Neuronal stem cell (in vitro differentiated cells): ENCODE results near the gene CASTOR1.

Source experiments
- DNase-seq: peaks from one replicate; pipeline ENCODE4 v3.0.0-alpha.2; 2013; ENCODE audit warnings: low spot score
- H2AFZ ChIP-seq: one replicate; pipeline ENCODE4 v1.6.1; 2013; ENCODE audit warnings: mild to moderate bottlenecking, low read length, inconsistent platforms
- H2AK5ac ChIP-seq: 2 replicates; pipeline ENCODE4 v1.6.1; 2013; ENCODE audit warnings: low read depth, mild to moderate bottlenecking, inconsistent platforms, low read length, moderate library complexity, mixed read lengths
- H2BK120ac ChIP-seq: 2 replicates; pipeline ENCODE4 v1.6.1; 2013; ENCODE audit warnings: low read depth, mild to moderate bottlenecking, inconsistent platforms, low read length, moderate library complexity, mixed read lengths
- H2BK12ac ChIP-seq: one replicate; pipeline ENCODE4 v1.6.1; 2013; ENCODE audit warnings: low read length, inconsistent platforms
- H2BK15ac ChIP-seq: 2 replicates; pipeline ENCODE4 v1.6.1; 2013; ENCODE audit warnings: mild to moderate bottlenecking, low read length, inconsistent platforms, mixed read lengths
- H2BK5ac ChIP-seq: one replicate; pipeline ENCODE4 v1.6.1; 2013; ENCODE audit warnings: inconsistent platforms, mild to moderate bottlenecking, low read length, moderate library complexity
- H3K14ac ChIP-seq: one replicate; pipeline ENCODE4 v1.6.1; 2013; ENCODE audit warnings: low read length, inconsistent platforms
- H3K18ac ChIP-seq: 2 replicates; pipeline ENCODE4 v1.6.1; 2013; ENCODE audit warnings: low read length, inconsistent platforms
- H3K23ac ChIP-seq: 2 replicates; pipeline ENCODE4 v1.6.1; 2013; ENCODE audit warnings: low read depth, mild to moderate bottlenecking, mixed read lengths, low read length, inconsistent platforms; ENCODE audit not compliant: poor library complexity
- H3K27ac ChIP-seq: replicated peaks from 3 replicates; pipeline ENCODE4 v1.5.1; 2013; ENCODE audit warnings: low read length, inconsistent platforms
- H3K27me3 ChIP-seq, 3 experiments: 2 replicates each; pipeline ENCODE4 v1.6.1; 2013; ENCODE audit warnings: low read length in 3 of 3, mild to moderate bottlenecking in 2 of 3, inconsistent platforms in 1 of 3, low read depth in 1 of 3, mixed read lengths in 1 of 3, moderate library complexity in 1 of 3; ENCODE audit not compliant: control insufficient read depth in 3 of 3, insufficient read depth in 3 of 3
- H3K36me3 ChIP-seq, 2 donors: replicated peaks in 1 of 2; 2 replicates each; pipeline ENCODE4 v1.6.1; 2013; ENCODE audit warnings: low read length in 2 of 2; ENCODE audit not compliant: control insufficient read depth in 2 of 2, insufficient read depth in 2 of 2
- H3K4ac ChIP-seq: 2 replicates; pipeline ENCODE4 v1.6.1; 2013; ENCODE audit warnings: inconsistent platforms, mild to moderate bottlenecking, low read length, moderate library complexity
- H3K4me1 ChIP-seq, 2 donors: 1 replicate in 1 of 2; 2 replicates in 1 of 2; pipeline ENCODE4 v1.6.1; 2013; ENCODE audit warnings: low read length in 2 of 2, low read depth in 1 of 2; ENCODE audit not compliant: control insufficient read depth in 2 of 2, insufficient read depth in 1 of 2
- H3K4me2 ChIP-seq: one replicate; pipeline ENCODE4 v1.6.1; 2013; ENCODE audit warnings: mild to moderate bottlenecking, low read length, inconsistent platforms; ENCODE audit not compliant: insufficient read depth, poor library complexity, severe bottlenecking
- H3K4me3 ChIP-seq, 2 donors: 2 replicates each; pipeline ENCODE4 v1.5.1; 2013; ENCODE audit warnings: low read length in 2 of 2, mild to moderate bottlenecking in 2 of 2, inconsistent platforms in 1 of 2, moderate library complexity in 1 of 2
- H3K79me1 ChIP-seq: one replicate; pipeline ENCODE4 v1.6.1; 2013; ENCODE audit warnings: low read depth, mild to moderate bottlenecking, inconsistent platforms, low read length, moderate library complexity
- H3K9ac ChIP-seq: one replicate; pipeline ENCODE4 v1.6.1; 2013; ENCODE audit warnings: mild to moderate bottlenecking, low read depth, low read length, inconsistent platforms; ENCODE audit not compliant: poor library complexity
- H3K9me3 ChIP-seq, 2 donors: replicated peaks in 1 of 2; 2 replicates each; pipeline versions ENCODE3 to v1.6.1; 2013; ENCODE audit warnings: low read length in 2 of 2, mild to moderate bottlenecking in 2 of 2, inconsistent platforms in 1 of 2, low read depth in 1 of 2, mixed read lengths in 1 of 2, moderate library complexity in 1 of 2; ENCODE audit not compliant: control insufficient read depth in 2 of 2, insufficient read depth in 1 of 2
- H4K8ac ChIP-seq: one replicate; pipeline ENCODE4 v1.6.1; 2013; ENCODE audit warnings: low read depth, mild to moderate bottlenecking, inconsistent platforms, low read length, moderate library complexity
- H4K91ac ChIP-seq: one replicate; pipeline ENCODE4 v1.6.1; 2013; ENCODE audit warnings: low read length, low read depth, mild to moderate bottlenecking, inconsistent platforms; ENCODE audit not compliant: poor library complexity
- WGBS, 2 donors: extraction: QIAGEN DNeasy Blood & Tissue Kit; methylation state at CpG; one replicate each; pipeline ENCODE4 v1.1.7; 2013; ENCODE audit warnings: missing lambda C conversion rate in 2 of 2, mixed read lengths in 1 of 2; ENCODE audit not compliant: insufficient read length in 2 of 2, insufficient replicate concordance in 1 of 2; ENCODE audit errors: extremely low coverage in 2 of 2; 5-methylcytosine and 5-hydroxymethylcytosine counted together

Gene CASTOR1

GRCh38 chr22:30252411-30253204, 36.7 kb downstream of the CASTOR1 start:
- Histone ChIP-seq H3K79me1 (peaks cover 3% of the 10 kb centered on the region), H3K27me3 (no peaks in the 10 kb centered on the region), H3K4me3 (peak overlapping the region in 1 of 2 donors; percentile 59), H3K4me2 (no peak overlapping the region), H4K91ac (peak overlapping the region; percentile 4), H4K8ac (peak overlapping the region; percentile 70), H3K27ac (no peak overlapping the region), H3K14ac (peak overlapping the region; percentile 12), H2AFZ (peak overlapping the region; percentile 74), H2BK15ac (peak overlapping the region; percentile 79), H3K36me3 (no peaks in the 10 kb centered on the region), H2BK12ac (peak overlapping the region; percentile 78), H3K4ac (peak overlapping the region; percentile 90), H3K23ac (peak overlapping the region; percentile 11), H3K9me3 (no peaks in the 10 kb centered on the region), H3K4me1 (peaks cover 18 to 34% of the 10 kb centered on the region in 2 donors), H2BK120ac (no peak overlapping the region), H2AK5ac (peak overlapping the region; percentile 92), H3K9ac (peak overlapping the region; percentile 26), H3K18ac (peak overlapping the region; percentile 87), H2BK5ac (peak overlapping the region; percentile 58)
- WGBS, 2 donors = no CpG with 5 or more reads among the region's 22 CpGs
- no peak for DNase-seq

GRCh38 chr22:30251711-30252110, 37.6 kb downstream of the CASTOR1 start:
- Histone ChIP-seq H2BK15ac (no peak overlapping the region), H4K91ac (no peak overlapping the region), H2BK120ac (no peak overlapping the region), H3K4me1 (peaks cover 18 to 40% of the 10 kb centered on the region in 2 donors), H2AK5ac (no peak overlapping the region), H3K14ac (no peak overlapping the region), H3K4me2 (no peak overlapping the region), H2BK12ac (no peak overlapping the region), H4K8ac (no peak overlapping the region), H3K27me3 (peaks cover 0 to 6% (median 0%) of the 10 kb centered on the region in 3 experiments), H2BK5ac (peak overlapping the region; percentile 47), H3K27ac (no peak overlapping the region), H2AFZ (peak overlapping the region; percentile 49), H3K9ac (no peak overlapping the region), H3K18ac (no peak overlapping the region), H3K4ac (no peak overlapping the region), H3K36me3 (no peaks in the 10 kb centered on the region), H3K4me3 (no peak overlapping the region), H3K79me1 (peaks cover 3% of the 10 kb centered on the region), H3K9me3 (no peaks in the 10 kb centered on the region), H3K23ac (no peak overlapping the region)
- WGBS, 2 donors = no CpG with 5 or more reads among the region's 10 CpGs
- no peak for DNase-seq

GRCh38 chr22:30250661-30251267, 38.5 kb downstream of the CASTOR1 start:
- Histone ChIP-seq H3K27me3 (peaks cover 0 to 11% (median 0%) of the 10 kb centered on the region in 3 experiments), H2BK120ac (no peak overlapping the region), H3K14ac (no peak overlapping the region), H3K4me3 (no peak overlapping the region), H2BK12ac (no peak overlapping the region), H2BK5ac (no peak overlapping the region), H3K36me3 (no peaks in the 10 kb centered on the region), H4K8ac (no peak overlapping the region), H3K23ac (no peak overlapping the region), H3K27ac (no peak overlapping the region), H4K91ac (no peak overlapping the region), H3K9me3 (no peaks in the 10 kb centered on the region), H3K18ac (peak overlapping the region; percentile 11), H3K4ac (no peak overlapping the region), H3K9ac (no peak overlapping the region), H3K4me1 (peaks cover 18 to 42% of the 10 kb centered on the region in 2 donors), H2AFZ (no peak overlapping the region), H3K4me2 (no peak overlapping the region), H3K79me1 (peaks cover 3% of the 10 kb centered on the region), H2AK5ac (peak overlapping the region; percentile 97), H2BK15ac (no peak overlapping the region)
- no peak for DNase-seq
- WGBS, 2 donors = no CpG with 5 or more reads among the region's 12 CpGs

GRCh38 chr22:30250039-30250565, 39.2 kb downstream of the CASTOR1 start:
- H3K27me3 ChIP-seq = peaks cover 0 to 11% (median 0%) of the 10 kb centered on the region in 3 experiments
- no peak for DNase-seq
- H2AFZ ChIP-seq = no peak overlapping the region
- no peak overlapping the region for H4K8ac ChIP-seq
- H3K9me3 ChIP-seq = no peaks in the 10 kb centered on the region
- no peak overlapping the region for H3K23ac ChIP-seq
- WGBS, 2 donors = no CpG with 5 or more reads among the region's 3 CpGs
- peak overlapping the region; percentile 4 for H3K14ac ChIP-seq
- H2BK12ac ChIP-seq = no peak overlapping the region
- no peak overlapping the region for H2BK5ac ChIP-seq
- no peak overlapping the region for H3K4me2 ChIP-seq
- H2BK120ac ChIP-seq = no peak overlapping the region
- H3K18ac ChIP-seq = peak overlapping the region; percentile 36
- no peaks in the 10 kb centered on the region for H3K36me3 ChIP-seq
- peaks cover 21 to 46% of the 10 kb centered on the region in 2 donors for H3K4me1 ChIP-seq
- no peak overlapping the region for H3K4me3 ChIP-seq
- H3K9ac ChIP-seq = no peak overlapping the region
- H2AK5ac ChIP-seq = peak overlapping the region; percentile 97
- H3K4ac ChIP-seq = no peak overlapping the region
- peaks cover 3% of the 10 kb centered on the region for H3K79me1 ChIP-seq
- H2BK15ac ChIP-seq = no peak overlapping the region
- no peak overlapping the region for H4K91ac ChIP-seq
- no peak overlapping the region for H3K27ac ChIP-seq
